ENCODE measurements around the gene AP5B1.
"Not testable (repeated sequence)": the region's sequence is repeated elsewhere in the genome, so short reads cannot be mapped to it uniquely, and the experiment has no call there.

Gene AP5B1

GRCh38 chr11:65782816-65783228 lies 2.0 kb upstream of the AP5B1 start:
- no peak for DNase-seq

- no peak for DNase-seq
These were observed 1.4 kb upstream of the AP5B1 start for GRCh38 chr11:65781962-65782815.

GRCh38 chr11:65781152-65781961 lies 581 bp upstream of the AP5B1 start:
- no peak for DNase-seq

DNA sequence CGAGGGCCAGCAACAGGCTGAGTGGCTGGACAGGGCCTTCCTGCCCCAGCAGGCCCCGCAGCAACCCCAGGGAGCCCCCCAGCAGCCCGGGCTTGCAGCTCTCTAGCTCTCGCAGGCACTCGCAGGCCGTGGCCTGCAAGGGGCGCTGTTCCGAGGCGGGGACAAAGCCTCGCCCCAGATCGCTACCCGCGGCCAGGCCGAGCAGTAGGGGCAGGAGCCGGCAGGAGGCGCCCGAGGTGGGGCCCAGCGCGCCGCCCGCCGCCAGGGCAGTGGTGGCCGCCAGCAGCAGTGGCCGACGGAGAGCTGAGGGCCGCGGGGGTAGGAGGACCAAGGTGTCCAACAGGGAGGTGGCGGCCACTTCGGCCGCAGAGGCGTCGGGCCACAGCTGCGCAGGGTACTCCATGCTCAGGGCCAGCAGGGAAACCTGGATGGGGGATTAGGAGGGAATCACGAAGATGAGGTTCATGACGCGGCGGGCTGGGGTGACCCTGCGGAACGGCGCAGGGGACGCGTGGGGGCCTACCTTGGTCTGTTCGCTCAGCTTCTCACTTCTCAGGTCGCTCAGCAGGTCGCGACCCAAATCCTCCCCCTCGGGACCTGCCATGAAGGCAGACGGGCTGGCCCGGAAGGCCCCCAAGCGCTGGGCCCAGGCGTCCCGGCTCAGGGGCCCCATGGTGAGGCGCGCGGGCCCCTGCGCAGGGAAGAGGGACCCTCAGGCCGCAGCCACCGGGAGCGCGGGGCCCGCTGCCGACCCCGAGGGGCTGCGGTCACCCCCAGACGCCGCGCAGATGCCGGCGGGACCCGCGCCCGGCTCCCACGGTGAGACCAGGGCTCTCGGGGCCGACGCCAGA lies 632 bp downstream of the AP5B1 start:
- peak; percentile 89 for DNase-seq

GRCh38 chr11:65779669-65779918 lies 1.2 kb downstream of the AP5B1 start:
- DNase-seq = no peak

GRCh38 chr11:65778901-65779668 lies 1.7 kb downstream of the AP5B1 start:
- DNase-seq = peak; percentile 20

DNA sequence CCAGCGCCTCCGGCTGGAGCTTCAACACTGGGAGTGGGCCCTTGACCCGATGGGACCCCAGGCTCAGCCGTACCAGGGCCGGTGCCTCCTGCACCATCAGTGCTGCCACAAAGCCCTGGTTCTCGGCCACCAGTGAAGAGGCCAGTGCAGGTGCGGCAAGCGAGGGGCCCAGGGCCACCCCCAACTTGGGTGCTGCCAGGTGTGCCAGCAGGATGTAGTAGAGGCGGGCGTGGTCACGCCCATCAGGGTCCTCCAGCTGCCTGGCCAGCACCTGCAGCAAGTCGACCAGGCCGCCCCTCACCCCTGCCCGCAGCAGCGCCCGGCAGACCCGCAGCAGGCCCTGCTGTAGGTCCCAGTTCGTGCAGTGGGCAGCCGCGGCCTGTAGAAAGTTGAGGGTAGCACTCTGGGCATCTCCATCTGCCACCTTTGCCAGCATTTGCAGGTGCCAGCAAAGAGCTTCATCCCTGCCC lies 2.3 kb downstream of the AP5B1 start:
- peak; percentile 17 for DNase-seq

DNA sequence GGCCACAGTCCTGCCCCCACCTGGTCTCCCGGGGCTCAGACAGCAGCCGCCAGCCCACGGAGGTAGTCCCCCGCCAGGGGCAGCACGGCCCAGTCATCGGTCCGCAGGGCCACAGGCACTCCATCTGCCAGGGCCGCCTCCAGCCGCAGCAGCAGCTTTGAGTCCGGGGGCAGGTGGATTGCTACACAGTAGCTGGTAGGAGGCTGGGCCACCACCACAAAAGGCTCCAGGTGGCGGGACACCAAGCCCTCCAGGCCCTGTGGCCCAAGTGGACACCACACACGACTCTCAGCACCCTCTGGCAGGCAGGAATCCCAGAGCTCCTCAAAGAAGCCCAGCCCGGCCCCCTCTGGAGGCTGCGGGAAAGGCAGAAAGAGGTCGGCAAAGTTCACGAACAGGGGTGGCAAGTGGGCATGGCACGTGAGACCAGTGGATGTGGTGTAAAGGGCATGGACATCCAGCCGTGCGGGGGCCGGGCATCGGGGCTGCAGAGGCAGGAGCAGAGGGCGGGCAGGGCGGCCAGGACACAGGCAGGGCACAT lies 2.9 kb downstream of the AP5B1 start:
- peak; percentile 18 for DNase-seq

DNA sequence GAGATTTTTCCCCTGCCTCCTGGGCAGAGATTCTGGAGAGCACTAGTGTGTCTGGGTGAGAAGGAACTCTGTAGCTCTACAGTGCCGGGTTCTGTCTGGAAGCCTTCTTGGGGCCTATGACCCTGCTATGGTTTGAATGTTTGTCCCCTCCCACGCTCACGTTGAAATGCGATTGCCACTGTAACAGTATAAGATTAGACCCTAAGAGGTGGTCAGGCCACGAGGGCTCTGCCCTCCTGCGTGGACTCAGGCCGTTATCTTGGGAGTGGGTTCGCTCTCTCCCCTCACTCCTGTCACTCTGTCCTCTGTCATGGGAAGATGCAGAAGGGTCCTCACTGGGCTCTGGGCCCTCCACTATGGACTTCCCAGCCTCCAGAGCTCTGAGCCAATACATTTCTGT lies 3.5 kb downstream of the AP5B1 start:
- peak; percentile 19 for DNase-seq

- DNase-seq = no peak
These were observed 4.0 kb downstream of the AP5B1 start for GRCh38 chr11:65776710-65777141.

DNA sequence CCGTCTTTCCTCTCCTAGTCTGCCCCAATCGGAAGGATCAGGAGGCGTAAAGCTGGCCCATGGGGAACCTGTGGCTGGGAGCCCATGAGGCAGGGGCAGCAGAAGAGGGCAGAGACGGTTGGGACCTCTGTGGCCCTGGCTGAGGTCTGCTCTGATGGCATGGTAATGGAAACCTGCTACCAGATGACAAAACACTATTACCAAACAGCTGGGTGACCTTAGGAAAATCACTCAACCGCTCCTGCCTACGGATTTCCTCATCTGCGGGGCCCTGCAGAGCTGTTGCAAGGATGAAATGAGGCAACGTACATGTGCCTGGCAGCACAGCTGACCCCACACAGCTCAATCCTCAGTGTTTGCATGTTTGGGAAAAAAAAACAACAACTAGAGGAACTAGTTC lies 4.6 kb downstream of the AP5B1 start:
- DNase-seq = no peak

DNA sequence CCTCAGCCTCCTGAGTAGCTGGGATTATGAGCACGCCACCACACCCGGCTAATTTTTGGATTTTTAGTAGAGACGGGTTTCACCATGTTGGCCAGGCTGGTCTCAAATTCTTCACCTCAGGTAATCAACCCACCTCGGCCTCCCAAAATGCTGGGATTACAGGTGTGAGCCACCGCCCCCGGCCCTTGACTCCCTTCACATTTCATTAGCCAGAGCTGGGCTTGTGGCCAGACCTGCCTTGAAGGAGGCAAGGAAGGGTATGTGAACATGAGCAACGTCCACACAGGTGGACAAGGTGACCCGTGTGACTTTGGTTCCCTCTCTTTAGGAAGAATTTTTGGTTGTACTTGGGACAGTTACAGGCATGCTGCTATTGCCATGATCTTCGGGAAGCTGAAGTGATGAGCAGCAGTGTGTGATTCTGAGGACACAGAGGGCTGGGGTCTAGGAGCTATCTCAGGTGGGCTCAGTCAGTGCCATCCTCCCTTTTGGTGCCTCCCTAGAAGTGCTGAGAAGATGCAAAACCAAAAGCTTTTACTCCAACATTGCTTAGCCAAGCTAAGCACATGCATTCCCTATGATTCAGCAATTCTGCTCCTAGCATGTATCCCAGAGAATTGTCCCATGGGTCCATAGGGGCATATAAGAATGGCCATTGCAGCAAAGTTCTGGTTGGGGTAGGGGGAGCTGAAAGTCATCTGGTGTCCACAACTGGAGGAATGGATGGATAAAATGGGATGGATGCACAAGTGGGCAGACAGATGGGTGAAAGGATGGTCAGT lies 6.1 kb downstream of the AP5B1 start:
- DNase-seq = no peak

- no peak for DNase-seq
These were observed 6.9 kb downstream of the AP5B1 start for GRCh38 chr11:65773784-65774411.

DNA sequence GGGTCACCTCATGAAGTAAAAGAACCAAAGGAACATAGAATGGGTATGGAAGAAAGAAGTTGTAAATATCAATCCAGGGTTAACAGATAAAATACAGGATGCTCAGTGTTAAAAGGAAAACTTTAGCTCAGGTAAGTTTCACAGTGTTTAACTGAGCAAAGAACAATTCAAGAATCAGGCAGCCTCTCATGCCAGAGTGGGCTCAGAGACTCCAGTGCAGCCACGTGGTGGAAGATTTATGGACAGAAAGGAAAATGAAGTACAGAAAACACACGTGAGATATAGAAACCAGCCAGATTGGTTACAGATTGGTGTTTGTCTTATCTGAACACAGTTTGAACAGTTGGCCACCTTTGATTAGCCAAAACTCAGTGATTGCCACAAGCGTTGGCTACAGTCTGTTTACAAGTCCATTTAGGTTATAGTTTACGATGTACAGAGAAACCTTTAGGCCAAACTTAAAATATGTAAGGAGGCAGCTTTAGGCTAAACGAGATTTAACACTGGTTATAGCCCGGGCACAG lies 9.1 kb downstream of the AP5B1 start:
- DNase-seq = no peak

GRCh38 chr11:65770951-65771567 lies 9.7 kb downstream of the AP5B1 start:
- no peak for DNase-seq

- not testable (repeated sequence) for DNase-seq
These were observed 13.0 kb downstream of the AP5B1 start for GRCh38 chr11:65767806-65768205.

- no peak for DNase-seq
These were observed 13.4 kb downstream of the AP5B1 start for GRCh38 chr11:65767406-65767805.

GRCh38 chr11:65766535-65766934 lies 14.2 kb downstream of the AP5B1 start:
- no peak for DNase-seq

- DNase-seq = no peak
These were observed 16.3 kb downstream of the AP5B1 start for GRCh38 chr11:65764434-65764833.

DNA sequence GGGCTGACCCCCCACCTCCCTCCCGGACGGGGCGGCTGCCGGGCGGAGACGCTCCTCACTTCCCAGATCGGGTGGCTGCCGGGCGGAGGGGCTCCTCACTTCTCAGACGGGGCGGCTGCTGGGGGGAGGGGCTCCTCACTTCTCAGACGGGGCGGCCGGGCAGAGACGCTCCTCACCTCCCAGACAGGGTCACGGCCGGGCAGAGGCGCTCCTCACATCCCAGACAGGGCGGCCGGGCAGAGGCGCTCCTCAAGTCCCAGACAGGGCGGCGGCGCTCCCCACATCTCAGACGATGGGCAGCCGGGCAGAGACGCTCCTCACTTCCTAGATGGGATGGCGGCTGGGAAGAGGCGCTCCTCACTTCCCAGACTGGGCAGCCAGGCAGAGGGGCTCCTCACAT lies 18.0 kb downstream of the AP5B1 start:
- not testable (repeated sequence) for DNase-seq

Measured in stimulated activated CD8-positive, alpha-beta memory T cell treated with anti-CD3 and anti-CD28 coated beads, Interleukin-4, amount 100 ng/mL, for 48 hours (primary cell).